MM.1S (cell line): Measurements from ENCODE around the gene GPR179.

Experiments
- DNase-seq: peaks from one replicate; pipeline ENCODE4 v3.0.0-alpha.2; 2015
- H2AFZ ChIP-seq: fragments of 300-600 bp; sonication (generic); 2 replicates; pipeline ENCODE4 v1.6.0; 2016; ENCODE audit warnings: antibody characterized with exemption, low read length
- H3F3A ChIP-seq: fragments of 300-600 bp; sonication (generic); 2 replicates; pipeline ENCODE4 v1.6.1; 2016; ENCODE audit warnings: mild to moderate bottlenecking, antibody characterized with exemption, low read length, moderate library complexity, mixed read lengths; ENCODE audit not compliant: insufficient read depth
- H3K27ac ChIP-seq: fragments of 300-600 bp; sonication (generic); 2 replicates; pipeline ENCODE4 v1.5.1; 2016; ENCODE audit warnings: mild to moderate bottlenecking, low read length
- H3K27me3 ChIP-seq: fragments of 300-600 bp; sonication (generic); replicated peaks from 2 replicates; pipeline ENCODE4 v1.6.0; 2016; ENCODE audit warnings: low read length; ENCODE audit not compliant: insufficient read depth
- H3K36me3 ChIP-seq: fragments of 300-600 bp; sonication (generic); replicated peaks from 2 replicates; pipeline ENCODE4 v1.6.1; 2016; ENCODE audit warnings: mild to moderate bottlenecking, low read length, mixed read lengths; ENCODE audit not compliant: insufficient read depth
- H3K4me1 ChIP-seq: fragments of 300-600 bp; sonication (generic); 2 replicates; pipeline ENCODE4 v1.6.1; 2016; ENCODE audit warnings: low read length, mixed read lengths
- H3K4me2 ChIP-seq: fragments of 300-600 bp; sonication (generic); 2 replicates; pipeline ENCODE4 v1.6.0; 2016; ENCODE audit warnings: low read depth, low read length
- H3K4me3 ChIP-seq: fragments of 300-600 bp; sonication (generic); 2 replicates; pipeline ENCODE4 v1.5.1; 2016; ENCODE audit warnings: low read length, mixed read lengths
- H3K79me2 ChIP-seq: fragments of 300-600 bp; sonication (generic); 2 replicates; pipeline ENCODE4 v1.6.1; 2016; ENCODE audit warnings: mixed run types, low read length, mixed read lengths
- H3K9ac ChIP-seq: fragments of 300-600 bp; sonication (generic); 2 replicates; pipeline ENCODE4 v1.6.1; 2016; ENCODE audit warnings: low read length, mixed read lengths
- H3K9me2 ChIP-seq: fragments of 300-600 bp; sonication (generic); replicated peaks from 2 replicates; pipeline ENCODE4 v1.6.1; 2016; ENCODE audit warnings: mild to moderate bottlenecking, low read length, mixed read lengths; ENCODE audit not compliant: insufficient read depth
- H3K9me3 ChIP-seq: fragments of 300-600 bp; sonication (generic); replicated peaks from 2 replicates; pipeline ENCODE4 v1.6.1; 2016; ENCODE audit warnings: mild to moderate bottlenecking, low read length, mixed read lengths; ENCODE audit not compliant: insufficient read depth
- H4K20me1 ChIP-seq: fragments of 300-600 bp; sonication (generic); 2 replicates; pipeline ENCODE4 v1.6.1; 2016; ENCODE audit warnings: mild to moderate bottlenecking, low read length, moderate library complexity, mixed read lengths; ENCODE audit not compliant: insufficient read depth
- EZH2 ChIP-seq: fragments of 300-600 bp; sonication (generic); optimal IDR thresholded peaks from 2 replicates; pipeline ENCODE3; 2017; ENCODE audit warnings: low read depth, mild to moderate bottlenecking, antibody characterized with exemption, low read length, mixed read lengths
- EZH2phosphoT487 ChIP-seq: fragments of 300-600 bp; sonication (generic); IDR thresholded peaks from 2 replicates; pipeline ENCODE4 v1.6.1; 2018; ENCODE audit warnings: antibody characterized with exemption, low read length
- TF ChIP-seq, protein P1 (sequence below): fragments of 300-600 bp; sonication (generic); IDR thresholded peaks from 2 replicates; pipeline ENCODE4 v1.5.1; 2016; ENCODE audit warnings: antibody characterized with exemption, low read length, mixed read lengths

Gene GPR179, protein sequence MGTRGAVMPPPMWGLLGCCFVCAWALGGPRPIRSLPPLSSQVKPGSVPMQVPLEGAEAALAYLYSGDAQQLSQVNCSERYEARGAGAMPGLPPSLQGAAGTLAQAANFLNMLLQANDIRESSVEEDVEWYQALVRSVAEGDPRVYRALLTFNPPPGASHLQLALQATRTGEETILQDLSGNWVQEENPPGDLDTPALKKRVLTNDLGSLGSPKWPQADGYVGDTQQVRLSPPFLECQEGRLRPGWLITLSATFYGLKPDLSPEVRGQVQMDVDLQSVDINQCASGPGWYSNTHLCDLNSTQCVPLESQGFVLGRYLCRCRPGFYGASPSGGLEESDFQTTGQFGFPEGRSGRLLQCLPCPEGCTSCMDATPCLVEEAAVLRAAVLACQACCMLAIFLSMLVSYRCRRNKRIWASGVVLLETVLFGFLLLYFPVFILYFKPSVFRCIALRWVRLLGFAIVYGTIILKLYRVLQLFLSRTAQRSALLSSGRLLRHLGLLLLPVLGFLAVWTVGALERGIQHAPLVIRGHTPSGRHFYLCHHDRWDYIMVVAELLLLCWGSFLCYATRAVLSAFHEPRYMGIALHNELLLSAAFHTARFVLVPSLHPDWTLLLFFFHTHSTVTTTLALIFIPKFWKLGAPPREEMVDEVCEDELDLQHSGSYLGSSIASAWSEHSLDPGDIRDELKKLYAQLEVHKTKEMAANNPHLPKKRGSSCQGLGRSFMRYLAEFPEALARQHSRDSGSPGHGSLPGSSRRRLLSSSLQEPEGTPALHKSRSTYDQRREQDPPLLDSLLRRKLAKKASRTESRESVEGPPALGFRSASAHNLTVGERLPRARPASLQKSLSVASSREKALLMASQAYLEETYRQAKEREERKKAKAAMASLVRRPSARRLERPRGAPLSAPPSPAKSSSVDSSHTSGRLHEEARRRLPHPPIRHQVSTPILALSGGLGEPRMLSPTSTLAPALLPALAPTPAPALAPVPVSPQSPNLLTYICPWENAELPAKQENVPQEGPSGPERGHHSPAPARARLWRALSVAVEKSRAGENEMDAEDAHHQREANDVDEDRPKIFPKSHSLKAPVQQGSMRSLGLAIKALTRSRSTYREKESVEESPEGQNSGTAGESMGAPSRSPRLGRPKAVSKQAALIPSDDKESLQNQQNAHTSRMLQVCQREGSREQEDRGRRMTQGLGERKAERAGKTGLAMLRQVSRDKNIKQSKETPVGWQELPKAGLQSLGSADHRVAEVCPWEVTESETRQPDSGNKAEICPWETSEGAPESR (N-terminal part only)

DNA sequence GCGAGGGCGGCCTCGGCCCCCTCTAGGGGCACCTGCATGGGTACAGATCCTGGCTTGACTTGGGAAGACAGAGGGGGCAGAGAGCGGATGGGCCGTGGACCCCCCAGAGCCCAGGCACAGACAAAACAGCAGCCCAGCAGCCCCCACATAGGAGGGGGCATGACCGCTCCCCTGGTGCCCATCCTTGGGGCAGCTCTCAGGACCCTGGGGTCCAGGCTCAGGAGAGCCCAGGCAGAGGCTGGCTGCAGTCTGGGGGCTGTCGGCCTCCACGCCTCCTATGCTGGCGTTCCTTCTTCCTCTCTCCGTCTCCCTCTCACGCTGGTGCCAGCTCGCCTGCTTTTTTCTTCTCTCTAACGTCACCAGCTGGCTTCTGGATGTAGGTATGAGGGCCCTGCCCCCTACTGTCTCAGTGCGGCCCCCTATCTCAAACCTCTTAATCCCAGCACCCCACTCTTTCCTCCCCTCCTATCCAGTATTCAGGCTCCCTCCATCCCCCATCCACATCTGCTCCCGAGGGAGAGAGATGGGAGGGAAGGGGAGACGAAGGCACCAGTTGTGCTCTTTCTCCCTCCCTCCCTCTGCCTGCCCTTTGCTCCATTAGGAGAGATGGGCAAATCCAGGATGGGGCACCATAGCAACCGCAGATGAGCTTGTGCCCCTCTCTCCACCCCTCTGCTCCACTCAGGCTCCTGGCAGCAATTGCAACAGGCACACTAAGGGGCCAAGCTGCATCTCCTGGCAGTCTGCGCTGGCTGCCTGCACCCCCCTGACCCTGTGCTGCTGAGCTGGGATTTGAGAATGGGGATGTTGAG, at the start of gene GPR179:
Gene GPR179 (minus strand): TSS at position 349 of the 812 bp plus-strand sequence. CDS start 167 bp downstream, at position 182.
- TF ChIP-seq, protein P1, sequence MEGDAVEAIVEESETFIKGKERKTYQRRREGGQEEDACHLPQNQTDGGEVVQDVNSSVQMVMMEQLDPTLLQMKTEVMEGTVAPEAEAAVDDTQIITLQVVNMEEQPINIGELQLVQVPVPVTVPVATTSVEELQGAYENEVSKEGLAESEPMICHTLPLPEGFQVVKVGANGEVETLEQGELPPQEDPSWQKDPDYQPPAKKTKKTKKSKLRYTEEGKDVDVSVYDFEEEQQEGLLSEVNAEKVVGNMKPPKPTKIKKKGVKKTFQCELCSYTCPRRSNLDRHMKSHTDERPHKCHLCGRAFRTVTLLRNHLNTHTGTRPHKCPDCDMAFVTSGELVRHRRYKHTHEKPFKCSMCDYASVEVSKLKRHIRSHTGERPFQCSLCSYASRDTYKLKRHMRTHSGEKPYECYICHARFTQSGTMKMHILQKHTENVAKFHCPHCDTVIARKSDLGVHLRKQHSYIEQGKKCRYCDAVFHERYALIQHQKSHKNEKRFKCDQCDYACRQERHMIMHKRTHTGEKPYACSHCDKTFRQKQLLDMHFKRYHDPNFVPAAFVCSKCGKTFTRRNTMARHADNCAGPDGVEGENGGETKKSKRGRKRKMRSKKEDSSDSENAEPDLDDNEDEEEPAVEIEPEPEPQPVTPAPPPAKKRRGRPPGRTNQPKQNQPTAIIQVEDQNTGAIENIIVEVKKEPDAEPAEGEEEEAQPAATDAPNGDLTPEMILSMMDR = no peak
- no peak for TF ChIP-seq EZH2phosphoT487
- no peak for TF ChIP-seq EZH2
- no peaks in the 10 kb centered on the region for H3K79me2 ChIP-seq

DNA sequence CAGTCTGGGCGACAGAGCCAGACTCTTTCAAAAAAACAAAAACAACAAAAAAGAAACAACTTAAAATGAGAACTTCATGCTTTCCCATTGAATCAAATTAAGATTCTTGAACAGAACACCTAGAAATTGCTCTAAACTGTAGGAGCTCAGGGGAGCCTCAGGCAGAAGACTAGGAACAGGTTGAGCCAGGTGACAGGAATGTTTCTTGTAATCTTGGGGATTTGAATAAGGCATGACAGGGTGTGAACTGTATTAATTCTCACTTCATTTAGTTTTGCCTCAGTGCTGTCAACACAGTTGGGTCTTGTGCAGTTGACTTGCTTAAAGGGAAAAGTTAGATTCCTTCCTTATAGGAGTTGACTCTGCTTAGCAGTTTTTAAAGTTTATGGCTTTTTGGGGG, 35.7 kb upstream of the GPR179 start:
- no peak for TF ChIP-seq EZH2phosphoT487
- no peak for TF ChIP-seq EZH2
- TF ChIP-seq, protein P1 = no peak
- no peak overlapping the region for H3K27ac ChIP-seq
- H2AFZ ChIP-seq = no peak overlapping the region
- H3K9me2 ChIP-seq = no peaks in the 10 kb centered on the region
- H3K4me2 ChIP-seq = no peak overlapping the region
- H3K36me3 ChIP-seq = no peaks in the 10 kb centered on the region
- H3K27me3 ChIP-seq = no peaks in the 10 kb centered on the region
- H4K20me1 ChIP-seq = no peaks in the 10 kb centered on the region
- H3K4me3 ChIP-seq = no peak overlapping the region
- H3K79me2 ChIP-seq = no peaks in the 10 kb centered on the region
- H3K4me1 ChIP-seq = no peaks in the 10 kb centered on the region
- no peak for DNase-seq
- no peaks in the 10 kb centered on the region for H3K9me3 ChIP-seq
- H3K9ac ChIP-seq = no peak overlapping the region
- H3F3A ChIP-seq = no peaks in the 10 kb centered on the region

More for the DNA sequence above, at the start of gene GPR179:
- no peak within 1 kb of the TSS for H2AFZ ChIP-seq
- no peaks in the 10 kb centered on the region for H3K9me2 ChIP-seq
- no peak within 1 kb of the TSS for H3K27ac ChIP-seq
- no peak within 1 kb of the TSS for H3K4me3 ChIP-seq
- no peaks in the 10 kb centered on the region for H3F3A ChIP-seq
- no peak for DNase-seq
- no peaks in the 10 kb centered on the region for H3K4me1 ChIP-seq
- no peaks in the 10 kb centered on the region for H3K9me3 ChIP-seq
- no peak within 1 kb of the TSS for H3K4me2 ChIP-seq
- H4K20me1 ChIP-seq = no peaks in the 10 kb centered on the region
- H3K36me3 ChIP-seq = no peaks in the 10 kb centered on the region
- no peak within 1 kb of the TSS for H3K9ac ChIP-seq
- H3K27me3 ChIP-seq = no peaks in the 10 kb centered on the region
